Vagina (tissue), 2 donors: ENCODE data around the gene IRF2BP1. TPM values are rescaled to one million over a fixed set of nuclear protein-coding genes. Genes with fewer than 3 reads are reported as not detected.
"Not testable (repeated sequence)": the region's sequence is repeated elsewhere in the genome, so short reads cannot be mapped to it uniquely, and the experiment has no call there.

Source experiments
- DNase-seq, 2 donors: peaks; one replicate each; pipeline ENCODE4 v3.0.0-alpha.2; 2017; ENCODE audit errors: extremely low spot score in 2 of 2
- H3K27ac ChIP-seq: fragments of 200-600 bp; sonication (generic); one replicate; pipeline ENCODE4 v1.5.1; 2019
- H3K27me3 ChIP-seq: fragments of 200-600 bp; sonication (generic); one replicate; pipeline ENCODE4 v1.5.1; 2019
- H3K36me3 ChIP-seq, 2 donors: fragments of 200-600 bp; sonication (generic); one replicate each; pipeline ENCODE4 v1.5.1; 2017 to 2019
- H3K4me1 ChIP-seq: fragments of 200-600 bp; sonication (generic); one replicate; pipeline ENCODE4 v1.5.1; 2019
- H3K4me3 ChIP-seq, 2 donors: fragments of 200-600 bp; sonication (generic); 1 replicate in 1 of 2; 2 replicates in 1 of 2; pipeline ENCODE4 v1.5.1; 2016 to 2019
- H3K9me3 ChIP-seq: fragments of 200-600 bp; sonication (generic); one replicate; pipeline ENCODE4 v1.5.1; 2019
- CTCF ChIP-seq, 3 experiments: fragments of 450-650 bp in 2 of 3; fragments of 200-600 bp in 1 of 3; sonication (generic) in 1 of 3; IDR thresholded peaks; one replicate each; pipeline ENCODE4 v1.5.1; 2017 to 2019; ENCODE audit warnings: antibody characterized with exemption in 3 of 3, mild to moderate bottlenecking in 2 of 3, moderate library complexity in 2 of 3
- POLR2A ChIP-seq, 2 donors: fragments of 450-650 bp; IDR thresholded peaks; one replicate each; pipeline ENCODE4 v1.6.1; 2017; ENCODE audit warnings: antibody characterized with exemption in 2 of 2, mild to moderate bottlenecking in 2 of 2, moderate library complexity in 2 of 2
- POLR2AphosphoS5 ChIP-seq, 2 donors: sonication (generic); formaldehyde crosslinking; IDR thresholded peaks; one replicate each; pipeline ENCODE4 v1.9.0; 2017; ENCODE audit warnings: antibody characterized with exemption in 2 of 2, mild to moderate bottlenecking in 2 of 2, low read depth in 1 of 2; ENCODE audit not compliant: insufficient read depth in 1 of 2
- intact Hi-C: fragments of 100-400 bp; cut with DNase I; formaldehyde crosslinking; loops from one replicate; pipeline ENCODE4 v1.15.1; 2023
- total RNA-seq: library from RNA; depleted of rRNA; stranded (reverse); fragments of >200 nt; gene quantifications from one replicate; pipeline ENCODE4 v1.2.3, GENCODE V29; 2016

IRF2BP1 gene
- total RNA-seq, 1 donor from 2014 or later = 32.2 TPM

- peak overlapping the region in 1 of 2 donors; percentile 24 for H3K4me3 ChIP-seq
- no peak for DNase-seq
- H3K4me1 ChIP-seq = peaks cover 11% of the 10 kb centered on the region
- H3K27ac ChIP-seq = peak overlapping the region; percentile 56
- no peaks in the 10 kb centered on the region for H3K27me3 ChIP-seq
- no peaks in the 10 kb centered on the region for H3K9me3 ChIP-seq
- H3K36me3 ChIP-seq = no peaks in the 10 kb centered on the region
- no peak for TF ChIP-seq POLR2AphosphoS5 (IDR thresholded peaks at IDR 0.05; ENCODE audit: insufficient read depth in 1 of 2, low read depth in 1 of 2)
- TF ChIP-seq CTCF (IDR thresholded peaks at IDR 0.05) = no peak
- TF ChIP-seq POLR2A (IDR thresholded peaks at IDR 0.05) = no peak
- intact Hi-C loops = loop anchor here (10.0 kb wide), 1 partner anchor 139 kb away; no protein-coding TSS in a partner anchor
Measured at GRCh38 chr19:45876161-45876410, 9.9 kb downstream of the IRF2BP1 start.

GRCh38 chr19:45874620-45874966, 11.3 kb downstream of the IRF2BP1 start:
- no peaks in the 10 kb centered on the region for H3K9me3 ChIP-seq
- no peaks in the 10 kb centered on the region for H3K36me3 ChIP-seq
- H3K27me3 ChIP-seq = no peaks in the 10 kb centered on the region
- intact Hi-C loops = loop anchor here (10.0 kb wide), 1 partner anchor 140 kb away; no protein-coding TSS in a partner anchor
- peaks cover 11% of the 10 kb centered on the region for H3K4me1 ChIP-seq
- H3K27ac ChIP-seq = no peak overlapping the region
- TF ChIP-seq CTCF (IDR thresholded peaks at IDR 0.05) (no peak), POLR2AphosphoS5 (IDR thresholded peaks at IDR 0.05; ENCODE audit: insufficient read depth in 1 of 2, low read depth in 1 of 2) (no peak), POLR2A (IDR thresholded peaks at IDR 0.05) (no peak)
- H3K4me3 ChIP-seq = no peak overlapping the region
- DNase-seq = no peak

DNA sequence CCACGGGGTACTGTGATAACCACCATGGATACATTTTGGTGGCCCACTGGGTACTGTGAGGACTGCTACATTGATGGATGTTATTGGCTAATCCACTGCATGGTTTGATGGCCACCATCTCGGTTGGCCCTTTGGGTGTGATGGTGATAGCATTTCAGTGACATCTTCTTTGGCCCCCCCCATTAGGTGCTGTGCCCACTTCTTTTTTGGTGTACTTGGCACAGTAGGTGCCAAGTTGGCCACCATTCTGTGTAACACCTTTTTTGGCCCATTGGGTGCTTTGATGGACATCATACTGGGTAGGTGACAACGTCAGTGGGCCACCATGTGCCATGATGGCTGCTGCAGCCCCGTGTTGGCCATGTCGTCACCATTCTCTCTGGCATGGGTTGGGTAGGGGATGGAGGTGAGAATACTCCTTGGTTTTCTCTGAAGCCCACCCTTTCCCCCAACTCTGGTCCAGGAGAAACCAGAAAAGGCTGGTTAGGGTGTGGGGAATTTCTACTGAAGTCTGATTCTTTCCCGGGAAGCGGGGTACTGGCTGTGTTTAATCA, 12.6 kb downstream of the IRF2BP1 start:
- no peak for TF ChIP-seq POLR2A (IDR thresholded peaks at IDR 0.05)
- no peak for TF ChIP-seq POLR2AphosphoS5 (IDR thresholded peaks at IDR 0.05; ENCODE audit: insufficient read depth in 1 of 2, low read depth in 1 of 2)
- no peaks in the 10 kb centered on the region for H3K36me3 ChIP-seq
- DNase-seq = no peak
- H3K27me3 ChIP-seq = no peaks in the 10 kb centered on the region
- intact Hi-C loops = loop anchor here (10.0 kb wide), 1 partner anchor 142 kb away; no protein-coding TSS in a partner anchor
- H3K4me3 ChIP-seq = no peak overlapping the region
- no peak overlapping the region for H3K27ac ChIP-seq
- H3K4me1 ChIP-seq = peaks cover 11% of the 10 kb centered on the region
- H3K9me3 ChIP-seq = no peaks in the 10 kb centered on the region

DNA sequence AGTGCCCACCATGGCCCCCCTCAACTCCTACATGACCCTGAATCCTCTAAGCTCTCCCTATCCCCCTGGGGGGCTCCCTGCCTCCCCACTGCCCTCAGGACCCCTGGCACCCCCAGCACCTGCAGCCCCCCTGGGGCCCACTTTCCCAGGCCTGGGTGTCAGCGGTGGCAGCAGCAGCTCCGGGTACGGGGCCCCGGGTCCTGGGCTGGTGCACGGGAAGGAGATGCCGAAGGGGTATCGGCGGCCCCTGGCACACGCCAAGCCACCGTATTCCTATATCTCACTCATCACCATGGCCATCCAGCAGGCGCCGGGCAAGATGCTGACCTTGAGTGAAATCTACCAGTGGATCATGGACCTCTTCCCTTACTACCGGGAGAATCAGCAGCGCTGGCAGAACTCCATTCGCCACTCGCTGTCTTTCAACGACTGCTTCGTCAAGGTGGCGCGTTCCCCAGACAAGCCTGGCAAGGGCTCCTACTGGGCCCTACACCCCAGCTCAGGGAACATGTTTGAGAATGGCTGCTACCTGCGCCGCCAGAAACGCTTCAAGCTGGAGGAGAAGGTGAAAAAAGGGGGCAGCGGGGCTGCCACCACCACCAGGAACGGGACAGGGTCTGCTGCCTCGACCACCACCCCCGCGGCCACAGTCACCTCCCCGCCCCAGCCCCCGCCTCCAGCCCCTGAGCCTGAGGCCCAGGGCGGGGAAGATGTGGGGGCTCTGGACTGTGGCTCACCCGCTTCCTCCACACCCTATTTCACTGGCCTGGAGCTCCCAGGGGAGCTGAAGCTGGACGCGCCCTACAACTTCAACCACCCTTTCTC, 13.6 kb downstream of the IRF2BP1 start:
- no peaks in the 10 kb centered on the region for H3K36me3 ChIP-seq
- H3K9me3 ChIP-seq = no peaks in the 10 kb centered on the region
- no peaks in the 10 kb centered on the region for H3K27me3 ChIP-seq
- H3K4me1 ChIP-seq = peaks cover 11% of the 10 kb centered on the region
- no peak overlapping the region for H3K4me3 ChIP-seq
- intact Hi-C loops = loop anchor here (10.0 kb wide), 1 partner anchor 142 kb away; no protein-coding TSS in a partner anchor
- H3K27ac ChIP-seq = no peak overlapping the region
- TF ChIP-seq POLR2AphosphoS5 (IDR thresholded peaks at IDR 0.05; ENCODE audit: insufficient read depth in 1 of 2, low read depth in 1 of 2) (no peak), POLR2A (IDR thresholded peaks at IDR 0.05) (no peak), CTCF (IDR thresholded peaks at IDR 0.05) (no peak)
- no peak for DNase-seq

DNA sequence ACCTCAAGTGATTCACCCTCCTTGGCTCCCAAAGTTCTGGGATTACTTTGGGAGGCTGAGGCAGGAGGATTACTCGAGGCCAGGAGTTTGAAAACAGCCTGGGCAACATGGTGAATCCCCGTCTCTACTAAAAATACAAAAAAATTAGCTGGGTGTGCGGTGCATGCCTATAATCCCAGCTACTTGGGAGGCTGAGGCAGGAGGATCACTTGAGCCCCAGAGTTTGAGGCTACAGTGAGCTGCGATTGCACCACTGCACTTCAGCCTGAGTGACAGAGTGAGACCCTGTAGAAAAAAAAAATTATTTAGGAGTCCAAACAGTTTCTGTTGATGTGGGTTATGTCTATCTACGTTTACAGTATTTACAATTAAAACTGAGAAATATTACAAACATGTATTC, 15.1 kb downstream of the IRF2BP1 start:
- intact Hi-C loops = loop anchor here (10.0 kb wide), 1 partner anchor 144 kb away; no protein-coding TSS in a partner anchor
- no peaks in the 10 kb centered on the region for H3K27me3 ChIP-seq
- no peak for TF ChIP-seq POLR2A (IDR thresholded peaks at IDR 0.05)
- TF ChIP-seq CTCF (IDR thresholded peaks at IDR 0.05) = no peak
- TF ChIP-seq POLR2AphosphoS5 (IDR thresholded peaks at IDR 0.05; ENCODE audit: insufficient read depth in 1 of 2, low read depth in 1 of 2) = no peak
- no peak overlapping the region for H3K4me3 ChIP-seq
- DNase-seq = no peak
- H3K27ac ChIP-seq = no peak overlapping the region
- H3K9me3 ChIP-seq = no peaks in the 10 kb centered on the region
- H3K36me3 ChIP-seq = no peaks in the 10 kb centered on the region
- H3K4me1 ChIP-seq = no peaks in the 10 kb centered on the region

DNA sequence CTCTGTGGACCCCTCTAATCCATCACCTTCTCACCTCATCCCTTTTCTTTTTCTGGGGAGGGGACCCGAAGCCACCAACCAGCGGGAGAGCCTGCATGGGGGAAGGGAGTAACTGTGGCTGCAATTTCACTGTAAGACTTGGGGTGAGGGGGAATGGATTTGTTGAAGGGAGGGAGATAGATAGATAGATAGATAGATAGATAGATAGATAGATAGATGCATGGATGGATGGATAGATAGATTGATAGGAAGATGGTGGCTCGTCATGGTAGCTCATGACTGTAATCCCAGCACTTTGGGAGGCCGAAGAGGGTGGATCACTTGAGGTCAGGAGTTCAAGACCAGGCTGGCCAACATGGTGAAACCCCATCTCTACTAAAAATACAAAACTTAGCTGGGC, 18.7 kb downstream of the IRF2BP1 start:
- H3K9me3 ChIP-seq, H3K4me3 ChIP-seq, DNase-seq, H3K36me3 ChIP-seq, H3K27ac ChIP-seq, intact Hi-C loops: not testable (repeated sequence)
- H3K4me1 ChIP-seq = peaks cover 16% of the 10 kb centered on the region
- H3K27me3 ChIP-seq = peaks cover 10% of the 10 kb centered on the region
